GM12865 (cell line): ENCODE results near the gene ATP10B.

Experiments
- DNase-seq: peaks from one replicate; pipeline ENCODE4 v3.0.0; 2010; ENCODE audit warnings: low read depth
- H3K4me3 ChIP-seq: 2 replicates; pipeline ENCODE4 v1.5.1; 2011; ENCODE audit warnings: mild to moderate bottlenecking, low read depth, low read length, control low read depth
- CTCF ChIP-seq: IDR thresholded peaks from 2 replicates; pipeline ENCODE4 v1.5.1; 2011; ENCODE audit warnings: low read length, control low read depth, low read depth, inconsistent platforms; ENCODE audit not compliant: insufficient read depth; ENCODE audit errors: missing control alignments

The ATP10B gene

GRCh38 chr5:160703547-160704189 is 148.3 kb downstream of the ATP10B start:
- H3K4me3 ChIP-seq = no peak overlapping the region
- no peak for TF ChIP-seq CTCF
- DNase-seq = no peak

- no peak overlapping the region for H3K4me3 ChIP-seq
- TF ChIP-seq CTCF = no peak
- peak; percentile 54 for DNase-seq
Observed at GRCh38 chr5:160702934-160703333, 149.1 kb downstream of the ATP10B start.

- H3K4me3 ChIP-seq = no peak overlapping the region
- TF ChIP-seq CTCF = no peak
- DNase-seq = no peak
Observed at GRCh38 chr5:160702311-160702803, 149.7 kb downstream of the ATP10B start.

- TF ChIP-seq CTCF = no peak
- no peak overlapping the region for H3K4me3 ChIP-seq
- DNase-seq = no peak
Observed at GRCh38 chr5:160701403-160701802, 150.6 kb downstream of the ATP10B start.

GRCh38 chr5:160699301-160699700 is 152.7 kb downstream of the ATP10B start:
- no peak for TF ChIP-seq CTCF
- H3K4me3 ChIP-seq = no peak overlapping the region
- no peak for DNase-seq

GRCh38 chr5:160697281-160697680 is 154.7 kb downstream of the ATP10B start:
- no peak for DNase-seq
- no peak for TF ChIP-seq CTCF
- no peak overlapping the region for H3K4me3 ChIP-seq

- no peak for DNase-seq
- H3K4me3 ChIP-seq = no peak overlapping the region
- TF ChIP-seq CTCF = no peak
Observed at GRCh38 chr5:160694896-160695295, 157.1 kb downstream of the ATP10B start.
